ENCODE results near the gene SRL.

DNA sequence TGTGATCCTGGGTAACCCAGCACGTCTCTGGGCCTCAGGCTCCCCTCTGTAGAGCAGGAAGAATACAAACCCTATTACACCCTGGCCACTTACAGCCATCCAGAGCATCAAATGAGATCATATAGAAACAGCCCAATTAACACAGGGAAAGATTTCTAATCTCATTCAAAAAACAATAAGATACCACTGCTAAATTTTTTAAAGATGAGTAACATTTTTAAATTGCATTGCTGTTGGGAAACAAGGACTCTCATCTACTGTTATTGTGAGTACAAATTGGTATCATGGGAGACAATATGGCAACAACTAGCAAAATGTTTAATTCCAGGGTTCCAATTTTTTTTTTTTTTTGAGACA, 41.1 kb downstream of the SRL start:
- TF ChIP-seq GLIS3 (CRISPR knock-in tag; IDR thresholded peaks at IDR 0.05) (no peak), RARB (CRISPR knock-in tag; IDR thresholded peaks at IDR 0.05) (no peak), SNAI2 (CRISPR knock-in tag; IDR thresholded peaks at IDR 0.05) (no peak), BACH2 (CRISPR knock-in tag; IDR thresholded peaks at IDR 0.05; ENCODE audit: borderline replicate concordance) (no peak), PPARA (CRISPR knock-in tag; IDR thresholded peaks at IDR 0.05; ENCODE audit: borderline replicate concordance) (no peak), ARNTL (CRISPR knock-in tag; IDR thresholded peaks at IDR 0.05; ENCODE audit: borderline replicate concordance, low read depth) (no peak), ZNF565 (CRISPR knock-in tag; conservative IDR thresholded peaks at IDR 0.05; ENCODE audit: low read depth) (no peak), ZFP3 (CRISPR knock-in tag; IDR thresholded peaks at IDR 0.05) (no peak), TCF4 (CRISPR knock-in tag; IDR thresholded peaks at IDR 0.05; ENCODE audit: borderline replicate concordance) (no peak), CSDC2 (CRISPR knock-in tag; IDR thresholded peaks at IDR 0.05) (no peak), ESRRG (CRISPR knock-in tag; IDR thresholded peaks at IDR 0.05) (no peak)
- TF ChIP-seq, protein P1, sequence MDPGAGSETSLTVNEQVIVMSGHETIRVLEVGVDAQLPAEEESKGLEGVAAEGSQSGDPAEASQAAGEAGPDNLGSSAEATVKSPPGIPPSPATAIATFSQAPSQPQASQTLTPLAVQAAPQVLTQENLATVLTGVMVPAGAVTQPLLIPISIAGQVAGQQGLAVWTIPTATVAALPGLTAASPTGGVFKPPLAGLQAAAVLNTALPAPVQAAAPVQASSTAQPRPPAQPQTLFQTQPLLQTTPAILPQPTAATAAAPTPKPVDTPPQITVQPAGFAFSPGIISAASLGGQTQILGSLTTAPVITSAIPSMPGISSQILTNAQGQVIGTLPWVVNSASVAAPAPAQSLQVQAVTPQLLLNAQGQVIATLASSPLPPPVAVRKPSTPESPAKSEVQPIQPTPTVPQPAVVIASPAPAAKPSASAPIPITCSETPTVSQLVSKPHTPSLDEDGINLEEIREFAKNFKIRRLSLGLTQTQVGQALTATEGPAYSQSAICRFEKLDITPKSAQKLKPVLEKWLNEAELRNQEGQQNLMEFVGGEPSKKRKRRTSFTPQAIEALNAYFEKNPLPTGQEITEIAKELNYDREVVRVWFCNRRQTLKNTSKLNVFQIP (CRISPR knock-in tag; IDR thresholded peaks at IDR 0.05; ENCODE audit: borderline replicate concordance, low read depth): no peak
- TF ChIP-seq, protein P2, sequence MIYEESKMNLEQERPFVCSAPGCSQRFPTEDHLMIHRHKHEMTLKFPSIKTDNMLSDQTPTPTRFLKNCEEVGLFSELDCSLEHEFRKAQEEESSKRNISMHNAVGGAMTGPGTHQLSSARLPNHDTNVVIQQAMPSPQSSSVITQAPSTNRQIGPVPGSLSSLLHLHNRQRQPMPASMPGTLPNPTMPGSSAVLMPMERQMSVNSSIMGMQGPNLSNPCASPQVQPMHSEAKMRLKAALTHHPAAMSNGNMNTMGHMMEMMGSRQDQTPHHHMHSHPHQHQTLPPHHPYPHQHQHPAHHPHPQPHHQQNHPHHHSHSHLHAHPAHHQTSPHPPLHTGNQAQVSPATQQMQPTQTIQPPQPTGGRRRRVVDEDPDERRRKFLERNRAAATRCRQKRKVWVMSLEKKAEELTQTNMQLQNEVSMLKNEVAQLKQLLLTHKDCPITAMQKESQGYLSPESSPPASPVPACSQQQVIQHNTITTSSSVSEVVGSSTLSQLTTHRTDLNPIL (CRISPR knock-in tag; IDR thresholded peaks at IDR 0.05; ENCODE audit: low read depth): no peak
- TF ChIP-seq, protein P3, sequence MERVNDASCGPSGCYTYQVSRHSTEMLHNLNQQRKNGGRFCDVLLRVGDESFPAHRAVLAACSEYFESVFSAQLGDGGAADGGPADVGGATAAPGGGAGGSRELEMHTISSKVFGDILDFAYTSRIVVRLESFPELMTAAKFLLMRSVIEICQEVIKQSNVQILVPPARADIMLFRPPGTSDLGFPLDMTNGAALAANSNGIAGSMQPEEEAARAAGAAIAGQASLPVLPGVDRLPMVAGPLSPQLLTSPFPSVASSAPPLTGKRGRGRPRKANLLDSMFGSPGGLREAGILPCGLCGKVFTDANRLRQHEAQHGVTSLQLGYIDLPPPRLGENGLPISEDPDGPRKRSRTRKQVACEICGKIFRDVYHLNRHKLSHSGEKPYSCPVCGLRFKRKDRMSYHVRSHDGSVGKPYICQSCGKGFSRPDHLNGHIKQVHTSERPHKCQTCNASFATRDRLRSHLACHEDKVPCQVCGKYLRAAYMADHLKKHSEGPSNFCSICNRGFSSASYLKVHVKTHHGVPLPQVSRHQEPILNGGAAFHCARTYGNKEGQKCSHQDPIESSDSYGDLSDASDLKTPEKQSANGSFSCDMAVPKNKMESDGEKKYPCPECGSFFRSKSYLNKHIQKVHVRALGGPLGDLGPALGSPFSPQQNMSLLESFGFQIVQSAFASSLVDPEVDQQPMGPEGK (CRISPR knock-in tag; IDR thresholded peaks at IDR 0.05; ENCODE audit: borderline replicate concordance): no peak

Measured in SK-N-SH treated with all-trans-retinoic acid at 6 μM for 48 hours (cell line).